Smooth muscle cell (in vitro differentiated cells): Measurements from ENCODE around the gene GNB2. TPM values are rescaled to one million over a fixed set of nuclear protein-coding genes. Genes with fewer than 3 reads are reported as not detected.

Source experiments
- DNase-seq: peaks from one replicate; lab custom pipeline; 2025; ENCODE audit not compliant: unreplicated experiment; lab: John Stamatoyannopoulos, UW
- H2AFZ ChIP-seq: fragments of 200-600 bp; sonication (generic); 2 replicates; pipeline ENCODE4 v1.6.0; 2016; ENCODE audit warnings: antibody characterized with exemption, low read depth, mild to moderate bottlenecking
- H3F3A ChIP-seq: fragments of 200-600 bp; sonication (generic); 2 replicates; pipeline ENCODE4 v1.6.0; 2017; ENCODE audit warnings: antibody characterized with exemption, low read depth
- H3K27ac ChIP-seq: fragments of 200-600 bp; sonication (generic); 2 replicates; pipeline ENCODE4 v1.5.1; 2016; ENCODE audit warnings: low read depth, mild to moderate bottlenecking
- H3K27me3 ChIP-seq: fragments of 200-600 bp; sonication (generic); 2 replicates; pipeline ENCODE4 v1.6.1; 2016; ENCODE audit warnings: low read depth, mild to moderate bottlenecking
- H3K36me3 ChIP-seq: fragments of 200-600 bp; sonication (generic); 2 replicates; pipeline ENCODE4 v1.5.1; 2016; ENCODE audit warnings: low read depth
- H3K4me1 ChIP-seq: fragments of 200-600 bp; sonication (generic); 2 replicates; pipeline ENCODE4 v1.5.1; 2016; ENCODE audit warnings: low read depth
- H3K4me2 ChIP-seq: fragments of 200-600 bp; sonication (generic); 2 replicates; pipeline ENCODE4 v1.6.0; 2016; ENCODE audit warnings: mild to moderate bottlenecking
- H3K4me3 ChIP-seq: fragments of 200-600 bp; sonication (generic); 2 replicates; pipeline ENCODE4 v1.5.1; 2016; ENCODE audit warnings: mild to moderate bottlenecking
- H3K79me2 ChIP-seq: fragments of 200-600 bp; sonication (generic); 2 replicates; pipeline ENCODE4 v1.6.0; 2016; ENCODE audit warnings: low read depth, mild to moderate bottlenecking
- H3K9ac ChIP-seq: fragments of 200-600 bp; sonication (generic); 2 replicates; pipeline ENCODE4 v1.6.0; 2016; ENCODE audit warnings: low read depth
- H3K9me3 ChIP-seq: fragments of 200-600 bp; sonication (generic); replicated peaks from 2 replicates; pipeline ENCODE4 v1.5.1; 2016; ENCODE audit warnings: low read depth
- H4K20me1 ChIP-seq: fragments of 200-600 bp; sonication (generic); 2 replicates; pipeline ENCODE4 v1.6.0; 2016; ENCODE audit warnings: low read depth
- CTCF ChIP-seq: fragments of 200-600 bp; sonication (generic); IDR thresholded peaks from 2 replicates; pipeline ENCODE4 v1.5.1; 2017; ENCODE audit warnings: borderline replicate concordance, mild to moderate bottlenecking, antibody characterized with exemption; ENCODE audit not compliant: insufficient read depth, poor library complexity, severe bottlenecking
- WGBS: methylation state at CpG from one replicate; pipeline ENCODE4 v1.1.7; 2016; ENCODE audit warnings: low lambda C conversion rate; 5-methylcytosine and 5-hydroxymethylcytosine counted together
- polyA plus RNA-seq: library from polyadenylated mRNA; unstranded; fragments of >200 nt; fragmentation: Nextera tagmentation; extraction: Ambion mirVana; gene quantifications from 2 replicates; pipeline ENCODE4 v1.2.1, GENCODE V29; 2016
- total RNA-seq: library from RNA; depleted of rRNA; stranded (reverse); fragments of >200 nt; gene quantifications from 2 replicates; pipeline ENCODE4 v1.2.3, GENCODE V29; 2014

Gene GNB2
- total and polyA plus RNA-seq, 2 experiments from 2014 or later = 90.7 to 219 TPM

- H4K20me1 ChIP-seq = peaks cover 63% of the 10 kb centered on the region
- H3K4me3 ChIP-seq = no peak overlapping the region
- no peak for DNase-seq
- H3F3A ChIP-seq = no peaks in the 10 kb centered on the region
- no peak overlapping the region for H3K9ac ChIP-seq
- no peaks in the 10 kb centered on the region for H3K9me3 ChIP-seq
- H3K27me3 ChIP-seq = no peaks in the 10 kb centered on the region
- H2AFZ ChIP-seq = no peak overlapping the region
- no peaks in the 10 kb centered on the region for H3K4me1 ChIP-seq
- H3K27ac ChIP-seq = no peak overlapping the region
- 93% methylated on average over 17 of the region's 17 CpGs for WGBS
- H3K36me3 ChIP-seq = no peaks in the 10 kb centered on the region
- H3K4me2 ChIP-seq = no peak overlapping the region
- peaks cover 28% of the 10 kb centered on the region for H3K79me2 ChIP-seq
- TF ChIP-seq CTCF = no peak
Observed at GRCh38 chr7:100685631-100686145, 12.1 kb downstream of the GNB2 start.

- Histone ChIP-seq H3K79me2 (peaks cover 34% of the 10 kb centered on the region), H3K4me1 (peaks cover 4% of the 10 kb centered on the region), H3K4me2 (no peak overlapping the region), H2AFZ (no peak overlapping the region), H3K9ac (no peak overlapping the region), H3K27ac (no peak overlapping the region), H3K36me3 (no peaks in the 10 kb centered on the region), H3F3A (no peaks in the 10 kb centered on the region), H3K9me3 (no peaks in the 10 kb centered on the region), H4K20me1 (peaks cover 67% of the 10 kb centered on the region), H3K27me3 (no peaks in the 10 kb centered on the region), H3K4me3 (no peak overlapping the region)
- no peak for DNase-seq
- no peak for TF ChIP-seq CTCF
- WGBS = 95% methylated on average over 31 of the region's 33 CpGs
Observed at GRCh38 chr7:100686201-100686821, 12.8 kb downstream of the GNB2 start.

- Histone ChIP-seq H3K4me2 (no peak overlapping the region), H3K79me2 (peaks cover 38% of the 10 kb centered on the region), H3K36me3 (no peaks in the 10 kb centered on the region), H4K20me1 (peaks cover 67% of the 10 kb centered on the region), H3F3A (no peaks in the 10 kb centered on the region), H3K9ac (no peak overlapping the region), H3K27ac (no peak overlapping the region), H3K9me3 (no peaks in the 10 kb centered on the region), H3K27me3 (no peaks in the 10 kb centered on the region), H2AFZ (no peak overlapping the region), H3K4me1 (peaks cover 8% of the 10 kb centered on the region), H3K4me3 (no peak overlapping the region)
- no peak for DNase-seq
- WGBS = 97% methylated on average over 11 of the region's 17 CpGs
- no peak for TF ChIP-seq CTCF
Observed at GRCh38 chr7:100686822-100687211, 13.3 kb downstream of the GNB2 start.

- no peaks in the 10 kb centered on the region for H3K36me3 ChIP-seq
Observed at GRCh38 chr7:100687261-100687660, 13.7 kb downstream of the GNB2 start.

More at GRCh38 chr7:100687261-100687660, 13.7 kb downstream of the GNB2 start:
- Histone ChIP-seq H3K27ac (no peak overlapping the region), H3K4me2 (no peak overlapping the region), H2AFZ (no peak overlapping the region), H4K20me1 (peaks cover 67% of the 10 kb centered on the region), H3K27me3 (no peaks in the 10 kb centered on the region), H3K4me1 (peaks cover 13% of the 10 kb centered on the region), H3K9me3 (no peaks in the 10 kb centered on the region), H3F3A (no peaks in the 10 kb centered on the region), H3K79me2 (peaks cover 42% of the 10 kb centered on the region), H3K4me3 (no peak overlapping the region), H3K9ac (no peak overlapping the region)
- 98% methylated on average over 12 of the region's 22 CpGs for WGBS
- no peak for DNase-seq
- TF ChIP-seq CTCF = no peak
